Muscle of leg (tissue), 11 donors: ENCODE data around the gene RBPMS2. TPM values are rescaled to one million over a fixed set of nuclear protein-coding genes. Genes with fewer than 3 reads are reported as not detected.

ENCODE experiments used
- DNase-seq: peaks from one replicate; pipeline ENCODE4 v3.0.0; 2013
- H3K27ac ChIP-seq: one replicate; pipeline ENCODE4 v1.5.1; 2013; ENCODE audit warnings: mild to moderate bottlenecking, low read length, control low read depth
- H3K27me3 ChIP-seq: one replicate; pipeline ENCODE4 v1.6.1; 2013; ENCODE audit warnings: low read length; ENCODE audit not compliant: control insufficient read depth, insufficient read depth
- H3K36me3 ChIP-seq: one replicate; pipeline ENCODE4 v1.6.1; 2013; ENCODE audit warnings: low read length; ENCODE audit not compliant: control insufficient read depth, insufficient read depth
- H3K4me1 ChIP-seq: one replicate; pipeline ENCODE4 v1.6.1; 2013; ENCODE audit warnings: low read length; ENCODE audit not compliant: control insufficient read depth, insufficient read depth
- H3K4me3 ChIP-seq: one replicate; pipeline ENCODE4 v1.5.1; 2013; ENCODE audit warnings: low read length, control low read depth
- H3K9me3 ChIP-seq: replicated peaks from 2 replicates; pipeline ENCODE4 v1.6.1; 2013; ENCODE audit warnings: low read depth, low read length; ENCODE audit not compliant: control insufficient read depth
- WGBS: methylation state at CpG from one replicate; pipeline ENCODE4 v1.1.5; 2013; ENCODE audit warnings: missing lambda C conversion rate; ENCODE audit not compliant: insufficient coverage; 5-methylcytosine and 5-hydroxymethylcytosine counted together
- polyA plus RNA-seq, 8 donors: library from polyadenylated mRNA; unstranded; fragments of 120-200 nt; gene quantifications; one replicate each; pipeline versions ENCODE4 v1.2.1 to v1.2.3, GENCODE V29; 2013; ENCODE audit warnings: inconsistent platforms in 1 of 8, low replicate concordance in 1 of 8; ENCODE audit not compliant: insufficient read length in 8 of 8, insufficient read depth in 1 of 8
- total RNA-seq: library from RNA; stranded (reverse); fragments of 120-200 nt; gene quantifications from one replicate; pipeline ENCODE4 v1.2.4, GENCODE V29; 2013

RBPMS2 gene
- total and polyA plus RNA-seq, 9 donors: 0.44 to 7.1 (median 4.7) TPM

- WGBS: 91% methylated on average over 5 of the region's 7 CpGs
Measured at GRCh38 chr15:64710676-64711428, 64.5 kb downstream of the RBPMS2 start.

GRCh38 chr15:64706011-64706911, 69.1 kb downstream of the RBPMS2 start:
- Histone ChIP-seq H3K4me3 (no peak overlapping the region), H3K9me3 (no peaks in the 10 kb centered on the region), H3K27me3 (no peaks in the 10 kb centered on the region), H3K4me1 (peaks cover 17% of the 10 kb centered on the region), H3K27ac (no peak overlapping the region), H3K36me3 (no peaks in the 10 kb centered on the region)
- 82% methylated on average over 7 of the region's 10 CpGs for WGBS
- no peak for DNase-seq

More at GRCh38 chr15:64710676-64711428, 64.5 kb downstream of the RBPMS2 start:
- no peak overlapping the region for H3K4me3 ChIP-seq
- no peak overlapping the region for H3K27ac ChIP-seq
- no peaks in the 10 kb centered on the region for H3K36me3 ChIP-seq
- H3K4me1 ChIP-seq: no peaks in the 10 kb centered on the region
- no peak for DNase-seq
- no peaks in the 10 kb centered on the region for H3K9me3 ChIP-seq
- no peaks in the 10 kb centered on the region for H3K27me3 ChIP-seq

GRCh38 chr15:64705006-64705405, 70.4 kb downstream of the RBPMS2 start:
- Histone ChIP-seq H3K4me1 (peaks cover 30% of the 10 kb centered on the region), H3K9me3 (no peaks in the 10 kb centered on the region), H3K27ac (no peak overlapping the region), H3K27me3 (no peaks in the 10 kb centered on the region), H3K4me3 (no peak overlapping the region), H3K36me3 (peaks cover 5% of the 10 kb centered on the region)
- no peak for DNase-seq
- WGBS: 63% methylated on average over 1 of the region's 3 CpGs

GRCh38 chr15:64703632-64703959, 71.8 kb downstream of the RBPMS2 start:
- peak overlapping the region; percentile 90 for H3K27ac ChIP-seq
- H3K36me3 ChIP-seq: peaks cover 5% of the 10 kb centered on the region
- 49% methylated on average over 7 of the region's 7 CpGs for WGBS
- H3K9me3 ChIP-seq: no peaks in the 10 kb centered on the region
- H3K4me3 ChIP-seq: peak overlapping the region; percentile 73
- peaks cover 42% of the 10 kb centered on the region for H3K4me1 ChIP-seq
- no peak for DNase-seq
- H3K27me3 ChIP-seq: no peaks in the 10 kb centered on the region

- Histone ChIP-seq H3K36me3 (peaks cover 5% of the 10 kb centered on the region), H3K27ac (peak overlapping the region; percentile 95), H3K4me3 (peak overlapping the region; percentile 90), H3K27me3 (no peaks in the 10 kb centered on the region), H3K4me1 (peaks cover 45% of the 10 kb centered on the region), H3K9me3 (no peaks in the 10 kb centered on the region)
- DNase-seq: peak; percentile 99
- 0% methylated on average over 43 of the region's 62 CpGs for WGBS
Measured at GRCh38 chr15:64702816-64703631, 72.4 kb downstream of the RBPMS2 start.

- no peaks in the 10 kb centered on the region for H3K27me3 ChIP-seq
- no peaks in the 10 kb centered on the region for H3K9me3 ChIP-seq
- H3K36me3 ChIP-seq: peaks cover 5% of the 10 kb centered on the region
- peaks cover 50% of the 10 kb centered on the region for H3K4me1 ChIP-seq
- 14% methylated on average over 5 of the region's 5 CpGs for WGBS
- peak overlapping the region; percentile 95 for H3K27ac ChIP-seq
- DNase-seq: no peak
- peak overlapping the region; percentile 90 for H3K4me3 ChIP-seq
Measured at GRCh38 chr15:64701482-64702184, 73.8 kb downstream of the RBPMS2 start.

GRCh38 chr15:64701051-64701450, 74.3 kb downstream of the RBPMS2 start:
- no peak for DNase-seq
- H3K4me3 ChIP-seq: peak overlapping the region; percentile 90
- H3K4me1 ChIP-seq: peaks cover 53% of the 10 kb centered on the region
- H3K27me3 ChIP-seq: no peaks in the 10 kb centered on the region
- peak overlapping the region; percentile 95 for H3K27ac ChIP-seq
- no peaks in the 10 kb centered on the region for H3K9me3 ChIP-seq
- WGBS: no CpG with 5 or more reads among the region's 3 CpGs
- H3K36me3 ChIP-seq: peaks cover 5% of the 10 kb centered on the region

GRCh38 chr15:64699751-64700388, 75.5 kb downstream of the RBPMS2 start:
- DNase-seq: peak; percentile 93
- Histone ChIP-seq H3K9me3 (no peaks in the 10 kb centered on the region), H3K36me3 (peaks cover 12% of the 10 kb centered on the region), H3K4me1 (peaks cover 62% of the 10 kb centered on the region), H3K27me3 (no peaks in the 10 kb centered on the region), H3K4me3 (peak overlapping the region; percentile 37), H3K27ac (peak overlapping the region; percentile 95)
- WGBS: 26% methylated on average over 2 of the region's 7 CpGs

- peaks cover 64% of the 10 kb centered on the region for H3K4me1 ChIP-seq
- H3K27me3 ChIP-seq: no peaks in the 10 kb centered on the region
- peak; percentile 68 for DNase-seq
- H3K27ac ChIP-seq: peak overlapping the region; percentile 95
- peaks cover 16% of the 10 kb centered on the region for H3K36me3 ChIP-seq
- no peak overlapping the region for H3K4me3 ChIP-seq
- H3K9me3 ChIP-seq: no peaks in the 10 kb centered on the region
Measured at GRCh38 chr15:64698823-64699222, 76.6 kb downstream of the RBPMS2 start.
